Neural cell (in vitro differentiated cells): ENCODE data around the gene CHN1. TPM values are rescaled to one million over a fixed set of nuclear protein-coding genes. Genes with fewer than 3 reads are reported as not detected.

Experiments
- H2AFZ ChIP-seq: fragments of 200-600, 300-800 bp; sonication (generic), shearing (Covaris generic); 2 replicates; pipeline ENCODE4 v1.6.0; 2014; ENCODE audit warnings: low read depth, mild to moderate bottlenecking, antibody characterized with exemption, low read length, moderate library complexity
- H3F3A ChIP-seq: fragments of 200-600 bp; shearing (Covaris generic); 2 replicates; pipeline ENCODE4 v1.6.1; 2016; ENCODE audit warnings: mild to moderate bottlenecking, moderate library complexity, mixed read lengths, antibody characterized with exemption, low read length; ENCODE audit not compliant: insufficient read depth, poor library complexity, severe bottlenecking
- H3K27ac ChIP-seq: fragments of 200-600, 300-800 bp; sonication (generic), shearing (Covaris generic); 2 replicates; pipeline ENCODE4 v1.5.1; 2014; ENCODE audit warnings: mild to moderate bottlenecking, low read length, moderate library complexity
- H3K27me3 ChIP-seq: fragments of 300-800, 200-600 bp; sonication (generic), shearing (Covaris generic); 2 replicates; pipeline ENCODE4 v1.6.0; 2014; ENCODE audit warnings: mild to moderate bottlenecking, low read depth, low read length, moderate library complexity; ENCODE audit not compliant: insufficient read depth
- H3K36me3 ChIP-seq: fragments of 300-800, 200-600 bp; sonication (generic), shearing (Covaris generic); 2 replicates; pipeline ENCODE4 v1.5.1; 2014; ENCODE audit warnings: mild to moderate bottlenecking, antibody characterized with exemption, low read length, moderate library complexity; ENCODE audit not compliant: insufficient read depth
- H3K4me2 ChIP-seq: fragments of 300-800, 200-600 bp; sonication (generic), shearing (Covaris generic); 2 replicates; pipeline ENCODE4 v1.6.0; 2014; ENCODE audit warnings: mild to moderate bottlenecking, low read length
- H3K4me3 ChIP-seq: fragments of 300-800, 200-600 bp; sonication (generic), shearing (Covaris generic); 2 replicates; pipeline ENCODE4 v1.5.1; 2014; ENCODE audit warnings: mild to moderate bottlenecking, low read length, moderate library complexity
- H3K79me2 ChIP-seq: fragments of 200-600 bp; shearing (Covaris generic); replicated peaks from 2 replicates; pipeline ENCODE4 v1.6.0; 2014; ENCODE audit warnings: mild to moderate bottlenecking, low read length, moderate library complexity; ENCODE audit not compliant: insufficient read depth
- H3K9ac ChIP-seq: fragments of 300-800, 200-600 bp; sonication (generic), shearing (Covaris generic); 2 replicates; pipeline ENCODE4 v1.6.1; 2016; ENCODE audit warnings: mild to moderate bottlenecking, low read length, mixed read lengths
- H3K9me2 ChIP-seq: fragments of 200-600 bp; shearing (Covaris generic); 2 replicates; pipeline ENCODE4 v1.6.1; 2016; ENCODE audit warnings: mild to moderate bottlenecking, low read length, mixed read lengths; ENCODE audit not compliant: insufficient read depth
- H3K9me3 ChIP-seq: fragments of 200-600, 300-800 bp; sonication (generic), shearing (Covaris generic); 2 replicates; pipeline ENCODE4 v1.6.1; 2016; ENCODE audit warnings: mild to moderate bottlenecking, mixed run types, low read length, moderate library complexity, mixed read lengths
- H4K20me1 ChIP-seq: fragments of 200-600 bp; shearing (Covaris generic); 2 replicates; pipeline ENCODE4 v1.6.1; 2016; ENCODE audit warnings: mild to moderate bottlenecking, mixed run types; ENCODE audit not compliant: insufficient read depth
- CTCF ChIP-seq: fragments of 450-650 bp; IDR thresholded peaks from 2 replicates; pipeline ENCODE4 v1.5.1; 2014; ENCODE audit warnings: antibody characterized with exemption, mild to moderate bottlenecking, moderate library complexity; ENCODE audit not compliant: poor library complexity, severe bottlenecking
- EP300 ChIP-seq: fragments of 450-650 bp; conservative IDR thresholded peaks from 2 replicates; pipeline ENCODE4 v1.6.1; 2014; ENCODE audit warnings: antibody characterized with exemption, mild to moderate bottlenecking, moderate library complexity; ENCODE audit not compliant: poor library complexity, severe bottlenecking
- EZH2 ChIP-seq: fragments of 200-600, 300-800 bp; shearing (Covaris generic), sonication (generic); IDR thresholded peaks from 2 replicates; pipeline ENCODE4 v1.6.1; 2014; ENCODE audit warnings: antibody characterized with exemption, low read length, borderline replicate concordance, mild to moderate bottlenecking; ENCODE audit not compliant: insufficient read depth, poor library complexity, severe bottlenecking
- MXI1 ChIP-seq: fragments of 450-650 bp; conservative IDR thresholded peaks from 2 replicates; pipeline ENCODE4 v1.6.1; 2014; ENCODE audit warnings: antibody characterized with exemption, mild to moderate bottlenecking; ENCODE audit not compliant: poor library complexity, severe bottlenecking
- POLR2AphosphoS5 ChIP-seq: IDR thresholded peaks from 2 replicates; pipeline ENCODE4 v1.6.1; 2012
- RAD21 ChIP-seq: fragments of 450-650 bp; conservative IDR thresholded peaks from 2 replicates; pipeline ENCODE4 v1.6.1; 2014; ENCODE audit warnings: antibody characterized with exemption, mild to moderate bottlenecking, moderate library complexity
- REST ChIP-seq: IDR thresholded peaks from 2 replicates; pipeline ENCODE4 v1.6.1; 2012; ENCODE audit warnings: borderline replicate concordance
- SMC3 ChIP-seq: fragments of 450-650 bp; conservative IDR thresholded peaks from 2 replicates; pipeline ENCODE4 v1.6.1; 2014; ENCODE audit warnings: antibody characterized with exemption, mild to moderate bottlenecking, moderate library complexity; ENCODE audit not compliant: poor library complexity
- TAF1 ChIP-seq: IDR thresholded peaks from 2 replicates; pipeline ENCODE4 v1.6.1; 2012; ENCODE audit warnings: low read depth
- polyA plus RNA-seq: library from polyadenylated mRNA; depleted of rRNA; stranded (reverse); fragments of >200 nt; gene quantifications from 2 replicates; pipeline ENCODE4 v1.2.3, GENCODE V29; 2014

Gene CHN1
- polyA plus RNA-seq, 1 donor from 2014 or later: 133 TPM

- no peak for TF ChIP-seq REST
- no peak for TF ChIP-seq RAD21
- no peak for TF ChIP-seq POLR2AphosphoS5
- TF ChIP-seq MXI1: no peak
- no peak for TF ChIP-seq TAF1
- no peak for TF ChIP-seq SMC3
- no peak for TF ChIP-seq EZH2
- no peak for TF ChIP-seq EP300
- TF ChIP-seq CTCF: no peak
- Histone ChIP-seq H3K36me3 (no peaks in the 10 kb centered on the region), H3K9me3 (no peaks in the 10 kb centered on the region), H3K4me2 (no peak overlapping the region), H3K79me2 (peaks cover 4% of the 10 kb centered on the region), H2AFZ (no peak overlapping the region), H3K9ac (no peak overlapping the region), H4K20me1 (no peaks in the 10 kb centered on the region), H3K9me2 (no peaks in the 10 kb centered on the region), H3K27me3 (no peaks in the 10 kb centered on the region), H3F3A (no peaks in the 10 kb centered on the region), H3K27ac (peak overlapping the region; percentile 3), H3K4me3 (no peak overlapping the region)
These were observed 183.6 kb downstream of the CHN1 start for GRCh38 chr2:174821628-174822027.

GRCh38 chr2:174820361-174820760 is 184.8 kb downstream of the CHN1 start:
- no peaks in the 10 kb centered on the region for H3K27me3 ChIP-seq
- no peaks in the 10 kb centered on the region for H3K79me2 ChIP-seq
- H3K4me2 ChIP-seq: no peak overlapping the region
- H2AFZ ChIP-seq: no peak overlapping the region
- no peak overlapping the region for H3K27ac ChIP-seq
- H3K9me2 ChIP-seq: no peaks in the 10 kb centered on the region
- H4K20me1 ChIP-seq: no peaks in the 10 kb centered on the region
- H3F3A ChIP-seq: no peaks in the 10 kb centered on the region
- H3K36me3 ChIP-seq: no peaks in the 10 kb centered on the region
- H3K4me3 ChIP-seq: no peak overlapping the region
- no peak overlapping the region for H3K9ac ChIP-seq
- no peak for TF ChIP-seq TAF1
- no peak for TF ChIP-seq RAD21
- TF ChIP-seq CTCF: no peak
- TF ChIP-seq POLR2AphosphoS5: no peak
- H3K9me3 ChIP-seq: no peaks in the 10 kb centered on the region
